Measurements from ENCODE around the gene NAALADL2.

- no peak for TF ChIP-seq CTCF (IDR thresholded peaks at IDR 0.05)
- TF ChIP-seq POLR2A (IDR thresholded peaks at IDR 0.05) = no peak
- no peak for TF ChIP-seq POLR2AphosphoS5 (IDR thresholded peaks at IDR 0.05; ENCODE audit: insufficient read depth in 1 of 2, low read depth in 1 of 2)
These were observed 127.6 kb downstream of the NAALADL2 start for GRCh38 chr3:174986685-174987084.

Data from vagina (tissue), 2 donors.